ENCODE results near the gene PCNT.

PCNT gene

GRCh38 chr21:46399129-46399528, 75.2 kb downstream of the PCNT start:
- Histone ChIP-seq H3K9me3 (ENCODE audit: insufficient read depth, low read length) (no peaks in the 10 kb centered on the region), H3F3A (ENCODE audit: insufficient read depth) (no peaks in the 10 kb centered on the region), H3K9ac (ENCODE audit: low read length) (no peak overlapping the region), H3K79me2 (ENCODE audit: insufficient read depth, low read length) (no peaks in the 10 kb centered on the region), H3K4me3 (ENCODE audit: insufficient read depth, low read length, poor library complexity, severe bottlenecking) (no peak overlapping the region), H3K27ac (ENCODE audit: low read depth, low read length) (no peak overlapping the region), H3K36me3 (ENCODE audit: low read length) (peaks cover 8% of the 10 kb centered on the region; the same call in 1 of the 2 replicates), H3K4me2 (ENCODE audit: low read depth, low read length, poor library complexity, severe bottlenecking) (no peak overlapping the region), H2AFZ (ENCODE audit: low read depth, low read length, severe bottlenecking) (no peak overlapping the region), H3K27me3 (ENCODE audit: low read length) (no peaks in the 10 kb centered on the region), H3K9me2 (replicated peaks; ENCODE audit: insufficient read depth, low read length) (no peaks in the 10 kb centered on the region), H4K20me1 (ENCODE audit: low read depth, low read length) (no peaks in the 10 kb centered on the region)
- TF ChIP-seq CTCF (IDR thresholded peaks at IDR 0.05; ENCODE audit: insufficient read depth, low read length, poor library complexity, severe bottlenecking) (no peak), EZH2phosphoT487 (conservative IDR thresholded peaks at IDR 0.05; ENCODE audit: low read length) (no peak)

GRCh38 chr21:46399686-46400085, 75.7 kb downstream of the PCNT start:
- no peak overlapping the region for H3K4me3 ChIP-seq (ENCODE audit: insufficient read depth, low read length, poor library complexity, severe bottlenecking)
- H2AFZ ChIP-seq (ENCODE audit: low read depth, low read length, severe bottlenecking) = no peak overlapping the region
- H3K4me2 ChIP-seq (ENCODE audit: low read depth, low read length, poor library complexity, severe bottlenecking) = no peak overlapping the region
- H4K20me1 ChIP-seq (ENCODE audit: low read depth, low read length) = no peaks in the 10 kb centered on the region
- no peaks in the 10 kb centered on the region for H3K79me2 ChIP-seq (ENCODE audit: insufficient read depth, low read length)
- no peaks in the 10 kb centered on the region for H3K9me2 ChIP-seq (replicated peaks; ENCODE audit: insufficient read depth, low read length)
- no peak overlapping the region for H3K27ac ChIP-seq (ENCODE audit: low read depth, low read length)
- H3K36me3 ChIP-seq (ENCODE audit: low read length) = peaks cover 8% of the 10 kb centered on the region; the same call in 1 of the 2 replicates
- H3K9me3 ChIP-seq (ENCODE audit: insufficient read depth, low read length) = no peaks in the 10 kb centered on the region
- H3K27me3 ChIP-seq (ENCODE audit: low read length) = no peaks in the 10 kb centered on the region
- no peaks in the 10 kb centered on the region for H3F3A ChIP-seq (ENCODE audit: insufficient read depth)
- TF ChIP-seq CTCF (IDR thresholded peaks at IDR 0.05; ENCODE audit: insufficient read depth, low read length, poor library complexity, severe bottlenecking) (no peak), EZH2phosphoT487 (conservative IDR thresholded peaks at IDR 0.05; ENCODE audit: low read length) (no peak)
- H3K9ac ChIP-seq (ENCODE audit: low read length) = no peak overlapping the region

- Histone ChIP-seq H3K9me2 (replicated peaks; ENCODE audit: insufficient read depth, low read length) (no peaks in the 10 kb centered on the region), H3K4me2 (ENCODE audit: low read depth, low read length, poor library complexity, severe bottlenecking) (no peak overlapping the region), H3K9ac (ENCODE audit: low read length) (no peak overlapping the region), H3K9me3 (ENCODE audit: insufficient read depth, low read length) (no peaks in the 10 kb centered on the region), H3K36me3 (ENCODE audit: low read length) (peaks cover 10% of the 10 kb centered on the region; the same call in 1 of the 2 replicates), H3K4me3 (ENCODE audit: insufficient read depth, low read length, poor library complexity, severe bottlenecking) (no peak overlapping the region), H3K79me2 (ENCODE audit: insufficient read depth, low read length) (no peaks in the 10 kb centered on the region), H3F3A (ENCODE audit: insufficient read depth) (no peaks in the 10 kb centered on the region), H2AFZ (ENCODE audit: low read depth, low read length, severe bottlenecking) (no peak overlapping the region), H3K27ac (ENCODE audit: low read depth, low read length) (no peak overlapping the region), H3K27me3 (ENCODE audit: low read length) (no peaks in the 10 kb centered on the region), H4K20me1 (ENCODE audit: low read depth, low read length) (no peaks in the 10 kb centered on the region)
- TF ChIP-seq CTCF (IDR thresholded peaks at IDR 0.05; ENCODE audit: insufficient read depth, low read length, poor library complexity, severe bottlenecking) (no peak), EZH2phosphoT487 (conservative IDR thresholded peaks at IDR 0.05; ENCODE audit: low read length) (no peak)
These were observed 77.4 kb downstream of the PCNT start for GRCh38 chr21:46401186-46401910.

All from SU-DHL-6 (cell line).